HEK293T (cell line): ENCODE measurements around the gene UNKL.

Source experiments
- ELF4 ChIP-seq: fragments of 450-650 bp; IDR thresholded peaks from 2 replicates; pipeline ENCODE4 v1.6.1; 2017; ENCODE audit warnings: antibody characterized with exemption
- FOXA1 ChIP-seq: fragments of 450-650 bp; IDR thresholded peaks from 2 replicates; pipeline ENCODE4 v1.6.1; 2016; ENCODE audit warnings: mild to moderate bottlenecking
- FOXK2 ChIP-seq: fragments of 450-650 bp; IDR thresholded peaks from 2 replicates; pipeline ENCODE4 v1.6.1; 2016; ENCODE audit warnings: mild to moderate bottlenecking
- L3MBTL2 ChIP-seq: fragments of 450-650 bp; conservative IDR thresholded peaks from 2 replicates; pipeline ENCODE4 v1.6.1; 2016; ENCODE audit warnings: mild to moderate bottlenecking
- SP1 ChIP-seq: fragments of 450-650 bp; IDR thresholded peaks from 2 replicates; pipeline ENCODE4 v1.6.1; 2017
- TARDBP ChIP-seq: fragments of 450-650 bp; IDR thresholded peaks from 2 replicates; pipeline ENCODE4 v1.6.1; 2016
- ZNF384 ChIP-seq: fragments of 450-650 bp; IDR thresholded peaks from 2 replicates; pipeline ENCODE4 v1.6.1; 2016

GRCh38 chr16:1318268-1318545 is 96.3 kb downstream of the UNKL start:
- TF ChIP-seq FOXA1 = no peak
- no peak for TF ChIP-seq ELF4
- TF ChIP-seq SP1 = no peak
- no peak for TF ChIP-seq L3MBTL2
- no peak for TF ChIP-seq TARDBP
- no peak for TF ChIP-seq ZNF384
- TF ChIP-seq FOXK2 = no peak
